ENCODE results near the gene CFAP92. TPM values are rescaled to one million over a fixed set of nuclear protein-coding genes. Genes with fewer than 3 reads are reported as not detected.
"Not testable (repeated sequence)": the region's sequence is repeated elsewhere in the genome, so short reads cannot be mapped to it uniquely, and the experiment has no call there.

Gene CFAP92
- total RNA-seq, 1 donor from 2014 or later = 3.7 TPM

DNA sequence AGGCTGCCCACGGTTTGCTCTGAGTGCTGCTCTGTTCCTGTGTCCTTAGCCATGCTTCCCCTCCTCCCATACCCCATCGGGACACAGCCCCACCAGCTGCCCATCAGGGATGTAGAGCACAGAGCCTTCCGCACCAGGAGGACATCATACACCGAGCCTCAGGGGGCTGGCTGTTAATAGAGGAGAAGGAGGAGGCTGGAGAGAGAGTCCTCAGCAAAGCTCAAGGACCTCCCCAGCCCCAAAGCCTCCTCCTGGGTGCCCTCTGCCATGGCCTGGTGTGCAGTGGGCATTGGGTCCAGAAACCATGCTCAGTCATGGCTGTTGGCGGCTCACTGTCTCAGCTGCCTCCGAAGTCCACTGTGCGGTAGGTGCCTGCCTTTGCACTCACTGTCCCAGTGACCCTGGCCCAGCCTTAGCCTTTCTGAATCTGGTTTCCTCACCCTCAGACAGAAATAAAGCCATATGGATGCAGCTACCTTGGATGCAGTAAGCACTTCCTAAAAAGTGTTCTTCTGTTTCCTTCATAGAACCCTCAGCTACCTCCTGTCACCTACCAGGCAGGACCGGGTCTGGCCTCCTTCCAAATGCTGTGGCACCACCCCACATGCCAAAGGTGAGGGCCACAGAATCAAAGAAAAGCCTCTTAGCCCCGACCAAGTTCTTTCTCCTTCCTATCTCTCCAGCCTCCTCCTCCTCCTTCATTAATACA lies 60.5 kb downstream of the CFAP92 start:
- H3K4me1 Mint-ChIP-seq (ENCODE audit: unreplicated experiment) = no peaks in the 10 kb centered on the region
- H3K27me3 Mint-ChIP-seq (ENCODE audit: unreplicated experiment) = peaks cover 5% of the 10 kb centered on the region
- DNase-seq (ENCODE audit: low spot score) = no peak
- TF ChIP-seq, protein P1, sequence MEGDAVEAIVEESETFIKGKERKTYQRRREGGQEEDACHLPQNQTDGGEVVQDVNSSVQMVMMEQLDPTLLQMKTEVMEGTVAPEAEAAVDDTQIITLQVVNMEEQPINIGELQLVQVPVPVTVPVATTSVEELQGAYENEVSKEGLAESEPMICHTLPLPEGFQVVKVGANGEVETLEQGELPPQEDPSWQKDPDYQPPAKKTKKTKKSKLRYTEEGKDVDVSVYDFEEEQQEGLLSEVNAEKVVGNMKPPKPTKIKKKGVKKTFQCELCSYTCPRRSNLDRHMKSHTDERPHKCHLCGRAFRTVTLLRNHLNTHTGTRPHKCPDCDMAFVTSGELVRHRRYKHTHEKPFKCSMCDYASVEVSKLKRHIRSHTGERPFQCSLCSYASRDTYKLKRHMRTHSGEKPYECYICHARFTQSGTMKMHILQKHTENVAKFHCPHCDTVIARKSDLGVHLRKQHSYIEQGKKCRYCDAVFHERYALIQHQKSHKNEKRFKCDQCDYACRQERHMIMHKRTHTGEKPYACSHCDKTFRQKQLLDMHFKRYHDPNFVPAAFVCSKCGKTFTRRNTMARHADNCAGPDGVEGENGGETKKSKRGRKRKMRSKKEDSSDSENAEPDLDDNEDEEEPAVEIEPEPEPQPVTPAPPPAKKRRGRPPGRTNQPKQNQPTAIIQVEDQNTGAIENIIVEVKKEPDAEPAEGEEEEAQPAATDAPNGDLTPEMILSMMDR (IDR thresholded peaks at IDR 0.05; ENCODE audit: unreplicated experiment) = no peak
- H3K4me3 Mint-ChIP-seq (ENCODE audit: unreplicated experiment) = no peak overlapping the region
- no peaks in the 10 kb centered on the region for H3K9me3 Mint-ChIP-seq (ENCODE audit: unreplicated experiment)
- H3K27ac Mint-ChIP-seq (ENCODE audit: unreplicated experiment) = no peak overlapping the region
- H3K36me3 Mint-ChIP-seq (ENCODE audit: low read depth, unreplicated experiment) = no peaks in the 10 kb centered on the region

DNA sequence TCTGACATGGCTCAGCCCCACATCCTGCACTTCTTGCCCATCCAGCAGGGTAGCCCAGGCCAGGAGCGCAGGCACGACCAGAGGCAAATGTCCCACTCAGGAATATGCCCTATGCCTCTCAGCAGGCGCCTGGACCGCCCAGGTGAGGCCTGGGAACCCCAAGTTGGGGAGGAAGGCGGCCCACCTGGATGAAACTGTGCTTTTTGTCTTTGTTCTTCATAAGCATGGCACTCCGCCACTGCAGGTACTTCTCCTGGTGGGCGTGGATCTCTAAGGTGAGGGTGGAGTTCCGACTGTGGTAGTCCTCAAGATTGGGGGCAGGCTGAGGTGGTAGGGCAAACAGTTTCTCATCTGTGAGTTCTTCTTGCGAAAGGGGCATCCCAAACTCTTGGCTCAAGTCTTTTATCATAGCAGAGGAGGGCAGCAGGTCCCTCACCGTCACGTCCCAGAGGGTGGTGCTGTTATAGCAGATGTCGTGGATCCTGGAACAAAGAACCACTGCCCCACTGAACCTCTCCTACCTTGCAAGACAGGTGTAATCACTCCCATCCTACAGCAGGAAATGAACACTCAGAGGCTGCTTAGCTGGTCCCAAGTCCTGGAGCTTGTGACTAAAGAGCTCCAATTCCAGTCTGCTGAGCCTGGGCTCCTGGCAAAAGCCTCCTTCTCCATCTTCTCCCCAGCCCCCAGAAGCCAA lies 61.2 kb downstream of the CFAP92 start:
- no peaks in the 10 kb centered on the region for H3K4me1 Mint-ChIP-seq (ENCODE audit: unreplicated experiment)
- H3K9me3 Mint-ChIP-seq (ENCODE audit: unreplicated experiment) = no peaks in the 10 kb centered on the region
- DNase-seq (ENCODE audit: low spot score) = no peak
- H3K27ac Mint-ChIP-seq (ENCODE audit: unreplicated experiment) = no peak overlapping the region
- no peak overlapping the region for H3K4me3 Mint-ChIP-seq (ENCODE audit: unreplicated experiment)
- H3K36me3 Mint-ChIP-seq (ENCODE audit: low read depth, unreplicated experiment) = no peaks in the 10 kb centered on the region
- H3K27me3 Mint-ChIP-seq (ENCODE audit: unreplicated experiment) = peaks cover 5% of the 10 kb centered on the region
- TF ChIP-seq, protein P1 (IDR thresholded peaks at IDR 0.05; ENCODE audit: unreplicated experiment) = no peak

DNA sequence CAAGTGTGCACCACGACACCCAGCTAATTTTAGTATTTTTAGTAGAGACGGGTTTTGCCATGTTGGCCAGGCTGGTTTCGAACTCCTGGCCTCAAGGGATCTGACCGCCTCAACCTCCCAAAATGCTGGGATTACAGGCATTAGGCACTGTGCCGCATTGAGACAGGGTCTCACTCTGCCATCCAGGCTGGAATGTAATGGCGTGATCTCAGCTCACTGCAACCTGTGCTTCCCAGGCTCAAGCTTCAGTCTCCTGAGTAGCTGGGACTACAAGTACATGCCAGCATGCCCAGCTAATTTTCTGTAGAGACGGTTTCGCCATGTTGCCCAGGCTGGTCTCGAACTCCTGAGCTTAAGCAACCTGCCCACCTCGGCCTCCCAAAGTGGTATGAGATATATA lies 62.8 kb downstream of the CFAP92 start:
- H3K27ac Mint-ChIP-seq (ENCODE audit: unreplicated experiment) = no peak overlapping the region
- no peaks in the 10 kb centered on the region for H3K36me3 Mint-ChIP-seq (ENCODE audit: low read depth, unreplicated experiment)
- no peak overlapping the region for H3K4me3 Mint-ChIP-seq (ENCODE audit: unreplicated experiment)
- TF ChIP-seq, protein P1 (IDR thresholded peaks at IDR 0.05; ENCODE audit: unreplicated experiment) = no peak
- H3K4me1 Mint-ChIP-seq (ENCODE audit: unreplicated experiment) = no peaks in the 10 kb centered on the region
- H3K27me3 Mint-ChIP-seq (ENCODE audit: unreplicated experiment) = peaks cover 4% of the 10 kb centered on the region
- H3K9me3 Mint-ChIP-seq (ENCODE audit: unreplicated experiment) = peaks cover 5% of the 10 kb centered on the region
- no peak for DNase-seq (ENCODE audit: low spot score)

GRCh38 chr3:128929364-128929763 lies 64.5 kb downstream of the CFAP92 start:
- Mint-ChIP-seq H3K9me3 (ENCODE audit: unreplicated experiment) (peaks cover 14% of the 10 kb centered on the region), H3K4me1 (ENCODE audit: unreplicated experiment) (no peaks in the 10 kb centered on the region), H3K4me3 (ENCODE audit: unreplicated experiment) (no peak overlapping the region), H3K27ac (ENCODE audit: unreplicated experiment) (no peak overlapping the region), H3K27me3 (ENCODE audit: unreplicated experiment) (peaks cover 10% of the 10 kb centered on the region), H3K36me3 (ENCODE audit: low read depth, unreplicated experiment) (peaks cover 11% of the 10 kb centered on the region)
- TF ChIP-seq, protein P1 (IDR thresholded peaks at IDR 0.05; ENCODE audit: unreplicated experiment) = no peak
- no peak for DNase-seq (ENCODE audit: low spot score)

DNA sequence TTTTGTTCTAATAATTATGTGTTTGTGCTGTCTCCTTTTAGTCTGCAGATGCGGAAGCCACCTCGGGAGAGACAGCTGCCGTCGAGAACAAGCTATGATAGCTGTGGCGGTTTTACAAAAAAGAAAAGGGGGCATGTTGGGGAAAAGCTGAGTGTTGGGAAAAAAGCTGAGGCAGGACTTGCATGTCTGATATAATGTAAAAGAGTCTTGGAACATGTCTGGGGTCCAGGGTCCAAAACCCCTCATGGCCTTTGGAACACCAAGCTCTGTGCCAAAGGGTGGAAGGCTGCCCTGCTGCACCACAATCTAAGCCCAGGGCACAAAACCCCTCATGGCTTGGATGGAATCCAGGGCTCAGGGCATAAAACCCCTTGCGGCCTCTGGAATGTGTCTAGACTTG lies 69.9 kb downstream of the CFAP92 start:
- DNase-seq (ENCODE audit: low spot score) = not testable (repeated sequence)
- Mint-ChIP-seq H3K9me3 (ENCODE audit: unreplicated experiment) (peaks cover 42% of the 10 kb centered on the region), H3K36me3 (ENCODE audit: low read depth, unreplicated experiment) (peaks cover 50% of the 10 kb centered on the region)

More for the DNA sequence above, 69.9 kb downstream of the CFAP92 start:
- not testable (repeated sequence) for H3K4me1 Mint-ChIP-seq (ENCODE audit: unreplicated experiment); H3K4me3 Mint-ChIP-seq (ENCODE audit: unreplicated experiment); H3K27ac Mint-ChIP-seq (ENCODE audit: unreplicated experiment)
- H3K27me3 Mint-ChIP-seq (ENCODE audit: unreplicated experiment) = peaks cover 11% of the 10 kb centered on the region

Measured in endothelial cell (in vitro differentiated cells).